GM12873 (cell line): ENCODE measurements around the gene PLPPR1.

ENCODE experiments used
- TF ChIP-seq, protein P1 (sequence below): IDR thresholded peaks from 2 replicates; pipeline ENCODE4 v1.5.1; 2012; ENCODE audit warnings: low read depth, mild to moderate bottlenecking, moderate library complexity, low read length, control low read depth; ENCODE audit not compliant: insufficient read depth; ENCODE audit errors: missing control alignments

Gene PLPPR1

GRCh38 chr9:101126556-101126955 is 98.0 kb downstream of the PLPPR1 start:
- TF ChIP-seq, protein P1, sequence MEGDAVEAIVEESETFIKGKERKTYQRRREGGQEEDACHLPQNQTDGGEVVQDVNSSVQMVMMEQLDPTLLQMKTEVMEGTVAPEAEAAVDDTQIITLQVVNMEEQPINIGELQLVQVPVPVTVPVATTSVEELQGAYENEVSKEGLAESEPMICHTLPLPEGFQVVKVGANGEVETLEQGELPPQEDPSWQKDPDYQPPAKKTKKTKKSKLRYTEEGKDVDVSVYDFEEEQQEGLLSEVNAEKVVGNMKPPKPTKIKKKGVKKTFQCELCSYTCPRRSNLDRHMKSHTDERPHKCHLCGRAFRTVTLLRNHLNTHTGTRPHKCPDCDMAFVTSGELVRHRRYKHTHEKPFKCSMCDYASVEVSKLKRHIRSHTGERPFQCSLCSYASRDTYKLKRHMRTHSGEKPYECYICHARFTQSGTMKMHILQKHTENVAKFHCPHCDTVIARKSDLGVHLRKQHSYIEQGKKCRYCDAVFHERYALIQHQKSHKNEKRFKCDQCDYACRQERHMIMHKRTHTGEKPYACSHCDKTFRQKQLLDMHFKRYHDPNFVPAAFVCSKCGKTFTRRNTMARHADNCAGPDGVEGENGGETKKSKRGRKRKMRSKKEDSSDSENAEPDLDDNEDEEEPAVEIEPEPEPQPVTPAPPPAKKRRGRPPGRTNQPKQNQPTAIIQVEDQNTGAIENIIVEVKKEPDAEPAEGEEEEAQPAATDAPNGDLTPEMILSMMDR: no peak

GRCh38 chr9:101128623-101129022 is 100.1 kb downstream of the PLPPR1 start:
- TF ChIP-seq, protein P1: no peak

DNA sequence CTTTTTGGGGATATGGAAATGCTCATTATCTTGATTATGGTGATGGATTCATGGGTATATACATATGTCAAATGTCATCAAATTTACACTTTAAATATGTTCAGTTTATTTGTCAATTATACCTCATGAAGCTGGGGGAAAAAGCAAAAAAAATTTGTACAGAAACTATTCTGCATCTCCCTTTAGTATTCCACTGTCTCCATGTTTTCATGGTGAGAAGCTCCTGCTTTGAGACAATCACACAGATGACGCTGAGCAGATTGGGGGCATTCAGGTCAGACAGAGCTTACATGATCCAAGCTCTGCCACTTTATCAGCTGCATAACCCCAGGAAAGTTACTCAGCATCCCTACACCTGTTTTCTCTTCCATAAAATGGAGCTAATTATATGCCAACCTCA is 101.5 kb downstream of the PLPPR1 start:
- TF ChIP-seq, protein P1: no peak

DNA sequence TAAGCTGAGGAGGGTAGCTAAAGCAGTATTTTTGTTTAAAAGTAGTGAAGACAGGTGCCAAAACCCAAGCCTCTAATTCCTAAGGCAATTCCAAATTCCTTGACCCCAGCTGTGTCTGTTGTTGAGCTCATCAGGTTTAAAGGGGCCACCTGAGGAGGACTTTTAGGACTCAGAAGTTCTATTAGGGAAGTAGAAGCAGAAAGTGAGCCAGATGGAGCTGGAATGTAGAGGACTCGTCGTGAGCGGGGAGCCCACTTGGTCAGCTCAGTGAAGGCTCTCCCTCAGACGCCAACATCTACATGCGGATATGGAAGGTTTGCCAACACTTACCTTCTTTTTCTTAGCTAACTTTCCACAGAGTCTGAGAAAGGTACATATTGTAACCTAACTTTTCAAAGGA is 102.8 kb downstream of the PLPPR1 start:
- TF ChIP-seq, protein P1: no peak

DNA sequence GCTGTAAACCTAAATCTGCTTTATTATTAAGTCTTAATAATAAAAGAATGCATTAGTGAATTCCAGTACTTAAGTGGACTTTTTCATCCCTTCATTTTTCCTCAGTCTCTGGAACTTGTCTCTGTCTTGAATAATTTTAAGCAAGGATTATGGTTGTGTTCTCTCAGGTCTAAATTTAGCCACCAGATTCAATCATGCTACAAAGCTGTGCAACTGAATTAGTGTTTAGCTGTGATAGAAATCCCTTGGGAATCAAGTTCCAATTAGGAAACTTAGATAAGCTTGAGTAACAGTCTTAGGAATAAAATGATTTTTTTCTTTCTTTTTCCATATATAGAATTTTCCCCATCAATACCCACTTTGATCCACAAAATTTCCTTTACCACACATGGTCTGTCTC is 104.3 kb downstream of the PLPPR1 start:
- TF ChIP-seq, protein P1: no peak

GRCh38 chr9:101138509-101138908 is 110.0 kb downstream of the PLPPR1 start:
- TF ChIP-seq, protein P1: no peak

DNA sequence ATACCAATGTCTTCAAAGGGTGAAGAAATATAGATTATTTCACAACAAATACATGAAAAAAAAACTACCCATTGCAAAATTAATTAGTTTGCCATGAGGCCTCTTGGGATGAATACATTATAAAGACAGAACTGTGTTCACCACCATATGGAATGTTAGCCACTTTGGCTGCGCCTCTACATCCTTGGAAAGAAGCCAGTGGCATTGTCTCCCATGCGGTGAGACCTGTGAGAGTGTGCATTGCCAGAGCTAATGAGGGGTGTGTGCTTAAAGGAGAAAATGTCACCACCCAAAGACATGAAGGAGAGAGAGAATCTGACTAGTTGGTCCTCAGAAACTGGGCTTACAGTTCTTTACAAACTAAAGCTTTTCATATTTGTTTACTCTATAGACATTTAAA is 110.6 kb downstream of the PLPPR1 start:
- TF ChIP-seq, protein P1: no peak
